ENCODE data around the gene PXMP2.

PXMP2 gene

DNA sequence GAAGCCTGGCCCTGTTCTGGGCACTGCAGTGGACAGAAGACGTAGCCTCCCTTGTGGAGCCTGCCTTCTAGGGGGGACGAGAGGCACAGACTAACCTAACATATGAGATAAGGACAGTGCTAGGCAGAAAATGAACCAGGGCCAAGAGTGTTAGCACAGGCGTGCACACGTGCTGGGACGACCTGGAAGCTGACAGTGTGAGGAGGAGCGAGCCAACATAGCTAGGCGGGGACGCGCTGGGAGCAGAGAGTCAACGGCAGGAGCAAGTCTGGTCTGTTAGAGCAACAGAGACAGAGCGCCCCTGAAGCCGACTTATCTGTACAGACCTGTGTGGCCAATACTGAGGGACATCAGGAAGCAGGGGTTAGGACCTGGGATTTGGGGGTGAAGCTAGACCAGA is 8.0 kb downstream of the PXMP2 start:
- TF ChIP-seq EZH2phosphoT487 (IDR thresholded peaks at IDR 0.05; ENCODE audit: low read depth) = no peak
- TF ChIP-seq, protein P1, sequence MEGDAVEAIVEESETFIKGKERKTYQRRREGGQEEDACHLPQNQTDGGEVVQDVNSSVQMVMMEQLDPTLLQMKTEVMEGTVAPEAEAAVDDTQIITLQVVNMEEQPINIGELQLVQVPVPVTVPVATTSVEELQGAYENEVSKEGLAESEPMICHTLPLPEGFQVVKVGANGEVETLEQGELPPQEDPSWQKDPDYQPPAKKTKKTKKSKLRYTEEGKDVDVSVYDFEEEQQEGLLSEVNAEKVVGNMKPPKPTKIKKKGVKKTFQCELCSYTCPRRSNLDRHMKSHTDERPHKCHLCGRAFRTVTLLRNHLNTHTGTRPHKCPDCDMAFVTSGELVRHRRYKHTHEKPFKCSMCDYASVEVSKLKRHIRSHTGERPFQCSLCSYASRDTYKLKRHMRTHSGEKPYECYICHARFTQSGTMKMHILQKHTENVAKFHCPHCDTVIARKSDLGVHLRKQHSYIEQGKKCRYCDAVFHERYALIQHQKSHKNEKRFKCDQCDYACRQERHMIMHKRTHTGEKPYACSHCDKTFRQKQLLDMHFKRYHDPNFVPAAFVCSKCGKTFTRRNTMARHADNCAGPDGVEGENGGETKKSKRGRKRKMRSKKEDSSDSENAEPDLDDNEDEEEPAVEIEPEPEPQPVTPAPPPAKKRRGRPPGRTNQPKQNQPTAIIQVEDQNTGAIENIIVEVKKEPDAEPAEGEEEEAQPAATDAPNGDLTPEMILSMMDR (IDR thresholded peaks at IDR 0.05; ENCODE audit: low read depth, low read length) = no peak
- no peak overlapping the region for H3K4me3 ChIP-seq (ENCODE audit: low read length)
- H3K9ac ChIP-seq (ENCODE audit: low read length) = no peak overlapping the region
- no peaks in the 10 kb centered on the region for H3K79me2 ChIP-seq (ENCODE audit: low read length)
- H3K27ac ChIP-seq (ENCODE audit: low read length) = no peak overlapping the region
- no peak overlapping the region for H2AFZ ChIP-seq (ENCODE audit: low read depth, low read length)
- no peaks in the 10 kb centered on the region for H3K9me3 ChIP-seq (ENCODE audit: insufficient read depth, low read length)
- H3K4me2 ChIP-seq (ENCODE audit: low read length) = no peak overlapping the region
- H3K36me3 ChIP-seq (replicated peaks; ENCODE audit: low read depth, low read length) = peaks cover 21% of the 10 kb centered on the region
- H4K20me1 ChIP-seq (ENCODE audit: insufficient read depth, low read length) = no peaks in the 10 kb centered on the region
- H3K4me1 ChIP-seq (ENCODE audit: low read length) = no peaks in the 10 kb centered on the region
- no peaks in the 10 kb centered on the region for H3K27me3 ChIP-seq (ENCODE audit: low read depth, low read length)

DNA sequence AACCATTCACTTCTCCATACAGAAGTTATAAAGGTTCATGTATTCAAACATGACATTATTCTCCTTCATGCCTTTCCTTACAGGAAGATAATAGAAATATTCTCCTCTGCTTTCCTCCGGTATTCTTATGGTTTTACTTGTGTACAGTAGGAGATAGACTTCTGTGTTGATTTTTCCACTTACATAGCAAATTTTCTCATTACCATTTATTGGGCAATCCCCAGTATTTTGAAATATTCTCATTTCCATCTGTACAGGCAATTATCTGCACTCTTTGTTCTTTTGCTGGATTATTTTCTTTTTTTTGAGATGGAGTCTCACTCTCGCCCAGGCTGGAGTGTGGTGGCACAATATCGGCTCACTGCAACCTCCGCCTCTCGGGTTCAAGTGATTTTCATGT is 11.0 kb downstream of the PXMP2 start:
- Histone ChIP-seq H4K20me1 (ENCODE audit: insufficient read depth, low read length) (no peaks in the 10 kb centered on the region), H3K4me3 (ENCODE audit: low read length) (no peak overlapping the region), H3K27ac (ENCODE audit: low read length) (no peak overlapping the region), H3K79me2 (ENCODE audit: low read length) (no peaks in the 10 kb centered on the region), H3K9me3 (ENCODE audit: insufficient read depth, low read length) (no peaks in the 10 kb centered on the region), H3K4me1 (ENCODE audit: low read length) (no peaks in the 10 kb centered on the region), H3K4me2 (ENCODE audit: low read length) (no peak overlapping the region), H3K27me3 (ENCODE audit: low read depth, low read length) (no peaks in the 10 kb centered on the region), H3K9ac (ENCODE audit: low read length) (no peak overlapping the region), H3K36me3 (replicated peaks; ENCODE audit: low read depth, low read length) (peaks cover 22% of the 10 kb centered on the region), H2AFZ (ENCODE audit: low read depth, low read length) (no peak overlapping the region)
- TF ChIP-seq, protein P1 (IDR thresholded peaks at IDR 0.05; ENCODE audit: low read depth, low read length) = no peak
- no peak for TF ChIP-seq EZH2phosphoT487 (IDR thresholded peaks at IDR 0.05; ENCODE audit: low read depth)

DNA sequence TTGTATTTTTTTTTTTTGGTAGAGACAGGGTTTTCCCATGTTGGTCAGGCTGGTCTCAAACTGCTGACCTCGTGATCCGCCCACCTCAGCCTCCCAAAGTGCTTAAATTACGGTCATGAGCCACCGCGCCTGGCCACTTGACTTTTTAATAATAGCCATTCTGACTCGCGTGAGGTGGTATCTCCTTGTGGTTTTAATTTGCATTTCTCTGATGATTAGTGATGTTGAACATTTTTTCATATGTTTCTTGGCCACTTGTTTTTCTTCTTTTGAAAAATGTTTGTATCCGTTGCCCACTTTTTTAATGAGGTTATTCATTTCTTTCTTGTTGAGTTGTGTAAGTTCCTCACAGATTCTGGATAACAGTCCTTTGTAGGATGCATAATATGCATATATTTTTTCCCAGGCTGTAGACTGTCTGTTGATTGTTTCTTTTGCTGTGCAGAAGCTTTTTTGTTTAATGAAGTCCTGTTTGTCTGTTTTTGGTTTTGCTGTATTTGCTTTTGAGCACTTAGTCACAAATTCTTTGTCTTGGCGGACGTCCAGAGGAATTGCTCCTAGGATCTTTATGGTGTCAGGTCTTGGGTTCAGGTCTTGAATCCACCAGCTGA is 12.9 kb downstream of the PXMP2 start:
- H3K4me1 ChIP-seq (ENCODE audit: low read length) = no peaks in the 10 kb centered on the region

DNA sequence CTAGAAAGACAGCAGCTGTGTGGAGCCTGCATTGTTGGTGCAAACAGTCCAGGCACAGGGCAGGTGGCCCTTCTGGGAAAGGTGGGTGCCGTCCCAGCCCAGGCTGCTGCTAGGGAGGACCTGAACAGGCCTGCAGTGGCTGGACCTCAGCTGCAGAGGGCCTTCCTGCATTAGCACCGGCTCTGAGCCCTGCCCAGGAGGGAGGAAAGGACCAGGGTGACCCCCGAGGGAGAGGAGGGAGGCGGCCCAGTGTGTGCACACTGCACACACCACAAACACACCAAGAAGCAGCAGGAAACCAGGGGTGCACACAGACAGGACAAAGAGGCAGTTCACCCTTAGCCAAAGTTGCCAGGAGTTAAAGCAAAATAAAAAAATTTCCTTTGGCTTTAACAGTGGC is 15.3 kb downstream of the PXMP2 start:
- H4K20me1 ChIP-seq (ENCODE audit: insufficient read depth, low read length) = no peaks in the 10 kb centered on the region
- H3K4me2 ChIP-seq (ENCODE audit: low read length) = no peak overlapping the region
- no peaks in the 10 kb centered on the region for H3K9me3 ChIP-seq (ENCODE audit: insufficient read depth, low read length)
- no peaks in the 10 kb centered on the region for H3K4me1 ChIP-seq (ENCODE audit: low read length)
- TF ChIP-seq, protein P1 (IDR thresholded peaks at IDR 0.05; ENCODE audit: low read depth, low read length) = no peak
- TF ChIP-seq EZH2phosphoT487 (IDR thresholded peaks at IDR 0.05; ENCODE audit: low read depth) = no peak
- no peak overlapping the region for H2AFZ ChIP-seq (ENCODE audit: low read depth, low read length)
- no peak overlapping the region for H3K9ac ChIP-seq (ENCODE audit: low read length)
- peaks cover 15% of the 10 kb centered on the region for H3K36me3 ChIP-seq (replicated peaks; ENCODE audit: low read depth, low read length)
- H3K27me3 ChIP-seq (ENCODE audit: low read depth, low read length) = no peaks in the 10 kb centered on the region
- no peak overlapping the region for H3K27ac ChIP-seq (ENCODE audit: low read length)
- no peaks in the 10 kb centered on the region for H3K79me2 ChIP-seq (ENCODE audit: low read length)
- no peak overlapping the region for H3K4me3 ChIP-seq (ENCODE audit: low read length)

More for the DNA sequence above, 12.9 kb downstream of the PXMP2 start:
- no peaks in the 10 kb centered on the region for H3K9me3 ChIP-seq (ENCODE audit: insufficient read depth, low read length)
- H3K9ac ChIP-seq (ENCODE audit: low read length) = no peak overlapping the region
- no peak for TF ChIP-seq EZH2phosphoT487 (IDR thresholded peaks at IDR 0.05; ENCODE audit: low read depth)
- H3K27me3 ChIP-seq (ENCODE audit: low read depth, low read length) = no peaks in the 10 kb centered on the region
- H3K36me3 ChIP-seq (replicated peaks; ENCODE audit: low read depth, low read length) = peaks cover 20% of the 10 kb centered on the region
- H3K4me3 ChIP-seq (ENCODE audit: low read length) = no peak overlapping the region
- no peaks in the 10 kb centered on the region for H4K20me1 ChIP-seq (ENCODE audit: insufficient read depth, low read length)
- no peak overlapping the region for H3K4me2 ChIP-seq (ENCODE audit: low read length)
- no peak overlapping the region for H2AFZ ChIP-seq (ENCODE audit: low read depth, low read length)
- H3K79me2 ChIP-seq (ENCODE audit: low read length) = no peaks in the 10 kb centered on the region
- no peak overlapping the region for H3K27ac ChIP-seq (ENCODE audit: low read length)
